NCI-H2227 (cell line): ENCODE data around the gene FARS2.

Experiments
- DNase-seq: peaks from one replicate; lab custom pipeline; 2025; ENCODE audit not compliant: unreplicated experiment; lab: John Stamatoyannopoulos, UW

FARS2 gene

GRCh38 chr6:5285081-5285480 lies 23.8 kb downstream of the FARS2 start:
- no peak for DNase-seq

- no peak for DNase-seq
Measured at GRCh38 chr6:5285526-5285925, 24.2 kb downstream of the FARS2 start.

DNA sequence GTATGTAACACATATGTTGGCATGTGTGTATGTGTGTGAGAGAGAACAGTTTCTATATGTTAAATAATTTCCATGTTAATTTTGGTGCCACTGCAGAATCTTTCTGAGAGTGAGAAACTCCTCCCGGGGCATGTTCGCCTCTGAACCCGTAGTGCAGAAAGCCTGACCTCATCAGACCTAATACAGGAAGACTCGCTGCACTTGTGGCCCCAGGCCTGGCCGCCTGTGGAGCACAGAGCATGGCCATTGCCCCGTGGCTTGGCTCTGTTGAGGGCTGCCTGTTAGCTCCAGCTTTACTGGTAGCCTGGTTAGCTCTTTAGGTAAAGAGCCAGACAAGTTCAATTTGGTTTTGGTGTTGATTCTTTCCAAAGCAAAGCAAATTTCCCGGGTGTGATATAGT lies 25.5 kb downstream of the FARS2 start:
- DNase-seq: no peak

GRCh38 chr6:5287205-5287965 lies 26.1 kb downstream of the FARS2 start:
- DNase-seq: no peak

- no peak for DNase-seq
Measured at GRCh38 chr6:5287966-5288297, 26.6 kb downstream of the FARS2 start.

- no peak for DNase-seq
Measured at GRCh38 chr6:5290097-5290496, 28.8 kb downstream of the FARS2 start.

- no peak for DNase-seq
Measured at GRCh38 chr6:5290500-5290899, 29.2 kb downstream of the FARS2 start.

- no peak for DNase-seq
Measured at GRCh38 chr6:5292154-5292553, 30.8 kb downstream of the FARS2 start.

DNA sequence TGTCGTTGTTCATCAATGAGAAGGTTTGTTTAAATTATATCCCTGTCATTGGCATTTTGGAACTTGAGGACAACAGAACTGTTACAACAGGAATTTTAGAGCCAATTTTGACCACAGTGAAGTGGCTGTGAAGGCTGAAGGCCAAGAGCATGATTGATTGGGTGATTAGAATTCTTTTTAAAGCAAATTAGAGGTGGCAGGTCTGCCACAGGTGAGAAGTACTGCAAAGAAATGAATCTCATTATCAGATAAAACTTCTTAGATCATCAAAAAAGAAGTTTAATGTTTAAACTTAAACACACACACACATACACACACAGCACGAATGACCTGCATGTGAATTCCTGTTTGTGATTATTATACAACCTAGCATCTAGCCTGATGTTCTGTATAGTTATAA lies 32.4 kb downstream of the FARS2 start:
- DNase-seq: no peak

GRCh38 chr6:5294392-5295211 lies 33.3 kb downstream of the FARS2 start:
- no peak for DNase-seq

DNA sequence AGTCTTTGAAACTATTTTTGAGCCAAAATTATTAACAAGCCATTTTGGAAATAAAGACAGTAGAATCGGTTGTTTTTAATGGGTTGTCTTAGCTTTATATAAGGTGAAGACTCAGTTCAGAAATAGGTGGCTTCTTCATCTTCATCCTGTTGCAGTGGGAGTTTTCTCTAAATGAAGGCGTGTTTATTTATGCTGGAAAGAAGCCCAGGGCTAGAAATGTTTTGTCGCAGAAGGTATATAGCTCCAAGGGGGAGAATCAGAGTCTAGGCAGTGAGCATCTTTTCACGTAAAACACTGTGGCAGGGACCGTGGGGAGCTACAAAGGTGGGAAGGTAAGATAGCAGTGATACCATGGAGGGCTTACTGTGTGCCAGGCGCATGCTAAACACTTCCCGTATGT lies 34.3 kb downstream of the FARS2 start:
- no peak for DNase-seq

GRCh38 chr6:5300206-5300764 lies 39.0 kb downstream of the FARS2 start:
- no peak for DNase-seq

- no peak for DNase-seq
Measured at GRCh38 chr6:5302220-5302946, 41.1 kb downstream of the FARS2 start.

DNA sequence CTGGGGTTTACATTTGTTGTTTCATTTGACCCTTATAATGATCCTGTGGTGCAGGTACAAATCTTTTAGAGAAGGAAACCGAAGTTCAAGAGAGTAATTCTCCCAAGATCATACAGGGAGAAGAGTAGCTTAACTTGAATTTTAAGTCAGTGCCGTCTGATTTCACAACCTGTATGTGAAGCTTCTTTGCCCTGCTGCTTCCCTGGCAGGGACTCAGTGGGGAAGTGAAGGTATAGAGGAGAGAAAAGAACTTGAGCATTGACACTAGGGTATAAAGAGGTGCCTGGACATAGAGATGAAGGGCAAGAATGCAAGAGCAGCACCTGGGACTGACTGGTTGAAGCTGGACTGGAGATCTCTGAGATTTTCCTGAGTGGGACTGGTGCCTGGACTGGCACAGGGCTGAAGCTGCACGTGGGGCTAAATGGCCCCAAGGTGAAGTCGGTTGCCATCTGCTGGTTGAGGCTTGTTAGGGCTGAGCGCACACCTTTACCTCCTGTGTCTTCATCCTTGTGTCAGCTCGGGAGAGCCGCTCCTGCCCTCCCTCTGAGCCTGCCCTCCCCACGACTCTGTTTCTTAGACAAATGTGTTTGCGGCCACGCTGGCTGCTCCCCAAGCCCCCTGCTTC lies 41.8 kb downstream of the FARS2 start:
- peak; percentile 66 for DNase-seq

- no peak for DNase-seq
Measured at GRCh38 chr6:5303682-5304081, 42.4 kb downstream of the FARS2 start.

DNA sequence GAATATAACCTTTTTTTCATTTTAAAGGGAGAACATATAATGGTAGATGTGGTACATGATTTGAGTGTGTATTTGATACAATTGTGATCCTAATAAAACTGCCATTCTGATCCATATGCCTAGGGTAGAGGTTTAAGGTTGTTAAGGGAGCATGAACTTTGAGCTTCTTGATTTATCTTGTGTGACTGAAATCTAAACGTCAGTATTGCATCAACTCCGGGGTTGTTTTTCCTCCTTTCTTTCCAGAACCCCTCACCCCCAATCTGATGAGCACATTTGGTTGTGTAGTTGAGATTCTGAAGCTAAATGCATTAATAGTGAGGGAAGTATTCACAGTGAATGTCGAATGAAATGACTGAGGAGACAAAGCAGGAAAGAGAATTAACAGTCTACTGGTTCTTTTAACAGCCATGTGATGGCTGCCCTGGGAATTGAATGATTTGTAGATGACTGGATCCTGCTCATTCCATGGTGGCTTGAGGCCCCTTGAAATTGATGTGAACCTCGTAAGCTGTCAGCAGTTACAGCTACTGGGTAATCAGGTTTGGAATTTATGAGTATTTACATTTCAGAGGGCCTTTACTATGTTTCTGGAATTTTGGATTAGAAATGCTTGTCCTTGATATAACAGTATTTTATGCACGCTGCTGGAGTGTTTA lies 44.8 kb downstream of the FARS2 start:
- DNase-seq: no peak

DNA sequence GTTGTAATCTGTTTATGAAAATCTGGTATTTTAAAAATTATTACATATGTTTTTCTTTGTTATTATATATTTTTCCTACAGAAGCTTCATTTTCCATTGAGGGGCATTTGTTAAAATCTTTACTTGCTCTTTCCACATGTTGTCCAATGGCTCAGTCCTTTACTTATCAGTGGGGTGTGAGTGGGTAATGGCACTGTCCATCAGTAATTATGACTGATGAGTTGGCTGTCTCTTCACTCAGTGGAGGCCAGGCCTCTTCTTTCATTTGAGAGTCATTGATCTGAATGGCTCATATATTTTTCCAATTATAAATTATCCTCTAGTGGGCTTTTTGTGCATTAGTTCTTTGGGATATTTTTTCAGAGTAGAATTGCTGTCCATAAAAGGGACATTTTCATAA lies 45.7 kb downstream of the FARS2 start:
- no peak for DNase-seq

DNA sequence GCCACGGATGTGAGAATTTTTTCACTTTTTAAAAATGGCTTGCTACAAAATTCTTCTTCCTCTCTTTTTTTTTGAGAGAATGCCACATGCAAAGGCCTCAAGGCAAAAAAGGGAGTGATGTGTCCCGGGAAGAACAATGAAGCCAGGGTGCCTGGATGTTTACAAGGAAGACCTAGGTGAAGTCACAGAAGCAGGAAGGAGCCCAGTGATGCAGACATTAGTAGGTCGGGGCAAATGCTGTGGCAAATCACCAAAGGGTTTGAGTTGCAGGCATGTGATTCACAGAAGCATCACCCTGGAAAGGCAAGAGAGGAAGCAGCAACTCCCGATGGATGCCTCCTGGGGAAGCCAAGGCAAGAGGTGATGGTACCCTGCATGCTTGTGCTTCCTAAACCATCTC lies 46.8 kb downstream of the FARS2 start:
- DNase-seq: no peak

DNA sequence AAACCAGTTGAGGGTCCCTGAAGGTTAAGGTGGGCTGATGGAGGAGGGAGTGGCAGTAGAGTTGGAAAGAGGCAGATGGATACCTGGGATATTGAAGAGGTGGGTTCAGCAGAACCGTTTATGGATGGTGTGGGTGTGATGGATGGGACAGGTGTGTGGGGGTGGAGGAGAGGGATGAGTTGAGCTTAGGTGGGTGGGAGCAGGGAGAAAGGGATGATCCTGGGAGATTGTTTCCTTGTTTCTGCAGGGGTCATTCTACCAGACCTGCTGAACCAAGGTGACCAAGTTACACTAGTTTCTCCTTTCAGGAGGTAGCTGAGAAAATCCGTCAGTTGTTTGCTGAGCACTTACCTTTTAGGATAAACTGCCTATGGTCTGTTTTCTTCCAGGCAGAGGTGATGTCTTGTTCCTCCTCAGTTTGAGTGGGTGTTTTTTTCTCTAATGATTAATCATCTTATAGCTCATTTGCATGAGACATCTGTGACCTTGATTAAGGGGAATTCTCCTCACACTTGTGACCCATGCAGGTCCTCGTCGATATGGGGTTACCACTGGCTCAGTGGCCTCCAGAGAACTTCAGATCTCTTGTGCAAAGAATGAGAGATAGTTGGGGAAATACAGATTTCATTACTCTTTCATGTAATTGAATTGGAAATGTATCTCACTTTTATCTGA lies 53.0 kb downstream of the FARS2 start:
- DNase-seq: no peak

- no peak for DNase-seq
Measured at GRCh38 chr6:5315881-5316280, 54.6 kb downstream of the FARS2 start.
